Upper lobe of left lung (tissue), 4 donors: ENCODE measurements around the gene GLIS1.

Experiments used
- CTCF ChIP-seq, 6 experiments: fragments of 450-650 bp in 4 of 6; fragments of 200-600 bp in 2 of 6; sonication (generic) in 2 of 6; IDR thresholded peaks; one replicate each; pipeline ENCODE4 v1.5.1; 2016 to 2019; ENCODE audit warnings: antibody characterized with exemption in 6 of 6
- EP300 ChIP-seq, 4 donors: sonication (generic); formaldehyde crosslinking; IDR thresholded peaks; one replicate each; pipeline ENCODE4 v1.5.1; 2017; ENCODE audit warnings: antibody characterized with exemption in 4 of 4, control low read depth in 2 of 4

GRCh38 chr1:53669621-53670191 is 69.3 kb downstream of the GLIS1 start:
- TF ChIP-seq EP300 (IDR thresholded peaks at IDR 0.05) (no peak), CTCF (IDR thresholded peaks at IDR 0.05) (no peak)
